BLaER1 (cell line): ENCODE data around the gene SAMD7.
A peak's percentile ranks its signal among the peaks of the same experiment; 100 is the strongest.

Source experiments
- H3K27ac ChIP-seq: shearing (Covaris generic); formaldehyde crosslinking; 2 replicates; pipeline ENCODE4 v1.8.1; 2022
- H3K27me3 ChIP-seq: shearing (Covaris generic); formaldehyde crosslinking; 2 replicates; pipeline ENCODE4 v1.8.1; 2022
- H3K36me3 ChIP-seq: shearing (Covaris generic); formaldehyde crosslinking; 2 replicates; pipeline ENCODE4 v1.8.1; 2022
- H3K4me1 ChIP-seq: shearing (Covaris generic); formaldehyde crosslinking; 2 replicates; pipeline ENCODE4 v1.8.1; 2022
- H3K4me2 ChIP-seq: shearing (Covaris generic); formaldehyde crosslinking; 2 replicates; pipeline ENCODE4 v1.8.1; 2022
- H3K4me3 ChIP-seq: shearing (Covaris generic); formaldehyde crosslinking; 2 replicates; pipeline ENCODE4 v1.8.1; 2022
- H3K9ac ChIP-seq: shearing (Covaris generic); formaldehyde crosslinking; 2 replicates; pipeline ENCODE4 v1.8.1; 2022
- H3K9me3 ChIP-seq: shearing (Covaris generic); formaldehyde crosslinking; 2 replicates; pipeline ENCODE4 v1.8.1; 2022
- H4K20me1 ChIP-seq: shearing (Covaris generic); formaldehyde crosslinking; 2 replicates; pipeline ENCODE4 v1.8.1; 2022
- Cebpa-rat ChIP-seq: shearing (Covaris generic); IDR thresholded peaks from 2 replicates; pipeline ENCODE4 v1.8.1; 2022

SAMD7 gene

GRCh38 chr3:169939751-169940150 lies 28.4 kb downstream of the SAMD7 start:
- no peak for TF ChIP-seq Cebpa-rat
- H3K4me2 ChIP-seq, result peak overlapping the region; percentile 78
- H4K20me1 ChIP-seq, result no peaks in the 10 kb centered on the region
- H3K9me3 ChIP-seq, result no peaks in the 10 kb centered on the region
- peak overlapping the region; percentile 43 for H3K4me3 ChIP-seq
- H3K36me3 ChIP-seq, result no peaks in the 10 kb centered on the region
- H3K4me1 ChIP-seq, result peaks cover 76% of the 10 kb centered on the region
- no peaks in the 10 kb centered on the region for H3K27me3 ChIP-seq
- H3K9ac ChIP-seq, result peak overlapping the region; percentile 68
- H3K27ac ChIP-seq, result peak overlapping the region; percentile 94

GRCh38 chr3:169940470-169941181 lies 29.3 kb downstream of the SAMD7 start:
- Histone ChIP-seq H3K4me1 (peaks cover 76% of the 10 kb centered on the region), H3K4me3 (peak overlapping the region; percentile 43), H4K20me1 (no peaks in the 10 kb centered on the region), H3K4me2 (peak overlapping the region; percentile 78), H3K27me3 (no peaks in the 10 kb centered on the region), H3K9me3 (no peaks in the 10 kb centered on the region), H3K9ac (peak overlapping the region; percentile 68), H3K27ac (peak overlapping the region; percentile 94), H3K36me3 (no peaks in the 10 kb centered on the region)
- no peak for TF ChIP-seq Cebpa-rat

- Histone ChIP-seq H3K9ac (peak overlapping the region; percentile 53), H3K27ac (peak overlapping the region; percentile 71), H3K4me1 (peaks cover 94% of the 10 kb centered on the region), H3K4me3 (no peak overlapping the region), H3K4me2 (peak overlapping the region; percentile 74), H3K36me3 (no peaks in the 10 kb centered on the region), H3K9me3 (no peaks in the 10 kb centered on the region), H3K27me3 (no peaks in the 10 kb centered on the region), H4K20me1 (no peaks in the 10 kb centered on the region)
- TF ChIP-seq Cebpa-rat, result no peak
Observed at GRCh38 chr3:169945313-169945712, 33.9 kb downstream of the SAMD7 start.

GRCh38 chr3:169946336-169946735 lies 35.0 kb downstream of the SAMD7 start:
- H3K27ac ChIP-seq, result peak overlapping the region; percentile 71
- no peak overlapping the region for H3K9ac ChIP-seq
- no peaks in the 10 kb centered on the region for H3K27me3 ChIP-seq
- peaks cover 83% of the 10 kb centered on the region for H3K4me1 ChIP-seq
- peak overlapping the region; percentile 74 for H3K4me2 ChIP-seq
- TF ChIP-seq Cebpa-rat, result no peak
- no peaks in the 10 kb centered on the region for H3K36me3 ChIP-seq
- H4K20me1 ChIP-seq, result no peaks in the 10 kb centered on the region
- H3K4me3 ChIP-seq, result no peak overlapping the region
- H3K9me3 ChIP-seq, result peaks cover 6% of the 10 kb centered on the region; the same call in 1 of the 2 replicates

- Histone ChIP-seq H3K27ac (no peak overlapping the region), H3K9me3 (peaks cover 23% of the 10 kb centered on the region), H3K4me1 (peaks cover 67% of the 10 kb centered on the region)
Observed at GRCh38 chr3:169948559-169949448, 37.4 kb downstream of the SAMD7 start.

GRCh38 chr3:169952045-169952444 lies 40.7 kb downstream of the SAMD7 start:
- Histone ChIP-seq H3K27me3 (no peaks in the 10 kb centered on the region), H3K9ac (no peak overlapping the region), H3K4me2 (no peak overlapping the region), H3K4me3 (no peak overlapping the region), H3K9me3 (peaks cover 23% of the 10 kb centered on the region), H4K20me1 (no peaks in the 10 kb centered on the region), H3K36me3 (no peaks in the 10 kb centered on the region), H3K4me1 (peaks cover 46% of the 10 kb centered on the region), H3K27ac (no peak overlapping the region)
- no peak for TF ChIP-seq Cebpa-rat

More at GRCh38 chr3:169948559-169949448, 37.4 kb downstream of the SAMD7 start:
- H3K4me3 ChIP-seq, result no peak overlapping the region
- TF ChIP-seq Cebpa-rat, result no peak
- no peak overlapping the region for H3K9ac ChIP-seq
- H3K36me3 ChIP-seq, result no peaks in the 10 kb centered on the region
- H3K4me2 ChIP-seq, result peak overlapping the region; percentile 20
- H3K27me3 ChIP-seq, result no peaks in the 10 kb centered on the region
- no peaks in the 10 kb centered on the region for H4K20me1 ChIP-seq

- H4K20me1 ChIP-seq, result no peaks in the 10 kb centered on the region
- peak overlapping the region; percentile 47 for H3K4me2 ChIP-seq
- no peak overlapping the region for H3K9ac ChIP-seq
- no peaks in the 10 kb centered on the region for H3K27me3 ChIP-seq
- H3K27ac ChIP-seq, result 0 out of 2 replicates have a peak overlapping the region, but pooled peaks have one; percentile 43
- peaks cover 23% of the 10 kb centered on the region for H3K9me3 ChIP-seq
- no peak for TF ChIP-seq Cebpa-rat
- no peak overlapping the region for H3K4me3 ChIP-seq
- peaks cover 31% of the 10 kb centered on the region for H3K4me1 ChIP-seq
- H3K36me3 ChIP-seq, result no peaks in the 10 kb centered on the region
Observed at GRCh38 chr3:169953462-169954141, 42.2 kb downstream of the SAMD7 start.

GRCh38 chr3:169954142-169954756 lies 42.9 kb downstream of the SAMD7 start:
- Histone ChIP-seq H3K9ac (no peak overlapping the region), H3K36me3 (no peaks in the 10 kb centered on the region), H3K4me1 (peaks cover 24% of the 10 kb centered on the region), H3K27me3 (no peaks in the 10 kb centered on the region), H3K4me3 (no peak overlapping the region), H3K4me2 (peak overlapping the region; percentile 47), H3K9me3 (peaks cover 23% of the 10 kb centered on the region), H4K20me1 (no peaks in the 10 kb centered on the region), H3K27ac (peak overlapping the region; percentile 43; the same call in 1 of the 2 replicates)
- TF ChIP-seq Cebpa-rat, result no peak

- no peak for TF ChIP-seq Cebpa-rat
- Histone ChIP-seq H3K27ac (no peak overlapping the region), H3K4me2 (no peak overlapping the region), H4K20me1 (no peaks in the 10 kb centered on the region), H3K36me3 (no peaks in the 10 kb centered on the region), H3K4me3 (no peak overlapping the region), H3K27me3 (no peaks in the 10 kb centered on the region), H3K4me1 (peaks cover 18% of the 10 kb centered on the region), H3K9ac (no peak overlapping the region), H3K9me3 (peaks cover 23% of the 10 kb centered on the region)
Observed at GRCh38 chr3:169955406-169955805, 44.0 kb downstream of the SAMD7 start.
